Effector memory CD8-positive, alpha-beta T cell (primary cell): ENCODE measurements around the gene OR10H1.
"Not testable (repeated sequence)": the region's sequence is repeated elsewhere in the genome, so short reads cannot be mapped to it uniquely, and the experiment has no call there.

ENCODE experiments used
- ATAC-seq: fragments of 150-1000 bp; cut with Tn5 transposase; replicated peaks from 2 replicates; pipeline ENCODE4 v1.10.0; 2021; ENCODE audit warnings: mild to moderate bottlenecking, moderate library complexity
- DNase-seq, 3 experiments: peaks; one replicate each; pipeline ENCODE4 v3.0.0; 2021
- H3K27ac Mint-ChIP-seq, 2 donors: one replicate each; pipeline ENCODE4 v1.8.0; 2022; ENCODE audit warnings: mild to moderate bottlenecking in 2 of 2, mixed read lengths in 2 of 2, moderate library complexity in 2 of 2
- H3K27me3 Mint-ChIP-seq, 2 donors: one replicate each; pipeline ENCODE4 v1.8.0; 2022; ENCODE audit warnings: mixed read lengths in 2 of 2
- H3K36me3 Mint-ChIP-seq: one replicate; pipeline ENCODE4 v1.8.0; 2022; ENCODE audit warnings: mild to moderate bottlenecking, moderate library complexity, mixed read lengths; ENCODE audit not compliant: insufficient read depth
- H3K4me1 Mint-ChIP-seq, 2 donors: one replicate each; pipeline ENCODE4 v1.8.0; 2022; ENCODE audit warnings: low read depth in 2 of 2, mixed read lengths in 2 of 2
- H3K4me3 Mint-ChIP-seq, 2 donors: one replicate each; pipeline ENCODE4 v1.8.0; 2022; ENCODE audit warnings: mild to moderate bottlenecking in 2 of 2, mixed read lengths in 2 of 2, moderate library complexity in 2 of 2
- H3K9me3 Mint-ChIP-seq, 2 donors: one replicate each; pipeline ENCODE4 v1.8.0; 2022; ENCODE audit warnings: mixed read lengths in 2 of 2

Gene OR10H1

DNA sequence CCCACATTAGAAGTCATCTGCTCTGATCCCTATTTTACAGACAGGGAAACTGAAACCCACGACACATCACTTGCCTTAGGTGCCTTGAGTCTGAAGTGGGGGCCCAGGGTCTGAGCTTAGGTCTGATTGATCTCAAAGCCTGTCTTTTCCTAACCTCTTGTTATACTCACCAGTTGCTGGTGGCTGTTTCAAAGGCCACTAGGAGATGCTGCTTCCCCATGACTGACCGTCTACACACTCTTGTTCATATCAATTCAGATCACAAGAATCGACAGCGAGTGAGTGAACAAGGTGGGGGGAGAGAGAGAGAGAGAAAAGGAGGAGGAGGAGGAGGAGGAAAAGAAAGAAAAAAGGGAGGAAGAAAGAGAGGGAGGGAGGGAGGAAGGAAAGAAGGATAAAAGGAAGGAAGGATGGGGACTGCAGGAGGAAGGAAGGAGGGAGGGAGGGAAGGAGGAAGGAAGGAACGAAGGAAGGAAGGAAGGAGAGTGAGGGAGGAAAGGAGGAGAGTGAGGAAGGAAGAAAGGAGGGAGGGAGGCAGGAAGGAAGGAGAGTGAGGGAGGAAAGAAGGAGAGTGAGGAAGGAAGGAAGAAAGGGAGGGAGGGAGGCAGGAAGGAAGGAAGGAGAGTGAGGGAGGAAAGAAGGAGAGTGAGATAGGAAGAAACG lies 3.3 kb downstream of the OR10H1 start:
- peaks cover 2% of the 10 kb centered on the region for H3K36me3 Mint-ChIP-seq
- ATAC-seq = peak; percentile 59
- H3K9me3 Mint-ChIP-seq = no peaks in the 10 kb centered on the region
- peak overlapping the region; percentile 0 to 68 for H3K27ac Mint-ChIP-seq
- peaks cover 19 to 23% of the 10 kb centered on the region in 2 donors for H3K4me1 Mint-ChIP-seq
- peak overlapping the region in 1 of 2 donors; percentile 58 for H3K4me3 Mint-ChIP-seq
- H3K27me3 Mint-ChIP-seq = peaks cover 23 to 58% of the 10 kb centered on the region in 2 donors
- DNase-seq = peak; percentile 14 to 52 (median 24)

- H3K4me1 Mint-ChIP-seq = peaks cover 19 to 23% of the 10 kb centered on the region in 2 donors
- DNase-seq (no peak), ATAC-seq (no peak)
- H3K27ac Mint-ChIP-seq = no peak overlapping the region
- H3K9me3 Mint-ChIP-seq = no peaks in the 10 kb centered on the region
- H3K4me3 Mint-ChIP-seq = no peak overlapping the region
- H3K36me3 Mint-ChIP-seq = peaks cover 2% of the 10 kb centered on the region
- peaks cover 29 to 65% of the 10 kb centered on the region in 2 donors for H3K27me3 Mint-ChIP-seq
These were observed 4.0 kb downstream of the OR10H1 start for GRCh38 chr19:15811476-15811875.

GRCh38 chr19:15810335-15810734 lies 5.1 kb downstream of the OR10H1 start:
- Mint-ChIP-seq H3K4me1 (peaks cover 19 to 23% of the 10 kb centered on the region in 2 donors), H3K36me3 (peaks cover 2% of the 10 kb centered on the region), H3K9me3 (no peaks in the 10 kb centered on the region), H3K4me3 (no peak overlapping the region), H3K27ac (no peak overlapping the region), H3K27me3 (peaks cover 29 to 66% of the 10 kb centered on the region in 2 donors)
- DNase-seq (no peak), ATAC-seq (no peak)

GRCh38 chr19:15794279-15794678 lies 21.2 kb downstream of the OR10H1 start:
- not testable (repeated sequence) for DNase-seq, H3K4me3 Mint-ChIP-seq, H3K36me3 Mint-ChIP-seq, ATAC-seq, H3K9me3 Mint-ChIP-seq, H3K4me1 Mint-ChIP-seq, H3K27ac Mint-ChIP-seq
- peaks cover 57 to 60% of the 10 kb centered on the region in 2 donors for H3K27me3 Mint-ChIP-seq

DNA sequence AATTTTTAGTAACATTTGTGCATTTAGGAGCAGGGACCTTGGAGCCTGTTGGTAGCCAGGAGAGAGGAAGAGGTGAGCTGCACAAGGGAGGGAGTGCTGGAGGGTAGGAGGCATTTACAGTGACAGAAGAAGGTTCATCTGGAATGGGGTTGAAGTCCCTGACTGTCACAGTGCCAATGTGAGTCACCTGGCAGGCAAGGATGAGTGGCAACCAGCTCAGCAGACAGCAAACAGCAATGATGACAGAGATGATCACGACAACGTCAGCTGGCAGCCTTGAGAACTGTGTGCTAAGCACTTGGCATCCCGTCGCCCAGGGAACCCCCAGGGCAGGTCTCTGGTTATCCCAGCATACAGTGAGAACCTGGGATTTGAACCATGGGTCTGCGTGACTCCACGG lies 25.4 kb downstream of the OR10H1 start:
- H3K36me3 Mint-ChIP-seq = peaks cover 3% of the 10 kb centered on the region
- H3K27ac Mint-ChIP-seq = peak overlapping the region in 1 of 2 donors; percentile 21
- H3K4me1 Mint-ChIP-seq = no peaks in the 10 kb centered on the region
- ATAC-seq (no peak), DNase-seq (no peak)
- peaks cover 52 to 60% of the 10 kb centered on the region in 2 donors for H3K27me3 Mint-ChIP-seq
- H3K9me3 Mint-ChIP-seq = no peaks in the 10 kb centered on the region
- H3K4me3 Mint-ChIP-seq = no peak overlapping the region

GRCh38 chr19:15788594-15789270 lies 26.7 kb downstream of the OR10H1 start:
- H3K27me3 Mint-ChIP-seq = peaks cover 41 to 52% of the 10 kb centered on the region in 2 donors
- H3K4me3 Mint-ChIP-seq = no peak overlapping the region
- DNase-seq (no peak), ATAC-seq (no peak)
- H3K9me3 Mint-ChIP-seq = no peaks in the 10 kb centered on the region
- H3K36me3 Mint-ChIP-seq = peaks cover 3% of the 10 kb centered on the region
- no peak overlapping the region for H3K27ac Mint-ChIP-seq
- H3K4me1 Mint-ChIP-seq = no peaks in the 10 kb centered on the region

DNA sequence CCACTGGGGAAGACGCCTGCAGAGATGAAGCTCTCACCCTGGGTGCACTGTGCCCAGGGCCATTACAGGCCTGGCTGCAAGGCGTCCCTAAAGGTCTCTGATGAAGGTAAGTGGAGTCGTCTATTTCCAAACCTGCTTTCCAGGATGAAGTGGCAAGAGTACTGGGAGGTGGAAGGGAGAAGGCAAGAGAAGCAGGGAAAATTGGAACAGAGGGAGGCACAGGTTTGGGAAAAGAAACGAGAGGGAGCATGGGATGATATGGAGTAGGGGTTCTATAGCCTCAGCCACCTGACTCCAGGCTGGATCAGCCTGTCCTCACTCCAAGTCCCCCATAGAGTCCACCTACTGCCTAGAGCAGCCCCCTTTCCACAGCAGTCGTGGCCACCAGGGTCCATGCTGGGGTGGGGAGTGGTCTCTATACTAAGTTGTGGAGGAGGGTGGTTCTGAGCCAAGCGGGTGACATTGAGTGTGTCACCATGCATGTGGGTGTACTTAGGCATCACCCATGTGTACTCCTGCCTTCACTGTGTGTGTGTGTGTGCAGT lies 27.8 kb downstream of the OR10H1 start, which contains the start of gene OR10H5:
Gene OR10H5, plus strand, starts transcription at position 51 of the 545 bp plus-strand sequence. CDS start 6,388 bp downstream, outside the sequence.
- Mint-ChIP-seq H3K27ac (no peak within 1 kb of the TSS), H3K9me3 (no peaks in the 10 kb centered on the region), H3K27me3 (peaks cover 40 to 51% of the 10 kb centered on the region in 2 donors)

GRCh38 chr19:15782896-15783295 lies 32.6 kb downstream of the OR10H1 start:
- not testable (repeated sequence) for H3K9me3 Mint-ChIP-seq, ATAC-seq, H3K4me3 Mint-ChIP-seq, H3K4me1 Mint-ChIP-seq, H3K36me3 Mint-ChIP-seq, H3K27ac Mint-ChIP-seq, DNase-seq
- H3K27me3 Mint-ChIP-seq = peaks cover 14 to 22% of the 10 kb centered on the region in 2 donors

More for the DNA sequence above, 27.8 kb downstream of the OR10H1 start, which contains the start of gene OR10H5:
- no peaks in the 10 kb centered on the region for H3K4me1 Mint-ChIP-seq
- H3K36me3 Mint-ChIP-seq = peaks cover 3% of the 10 kb centered on the region
- ATAC-seq = no peak
- no peak within 1 kb of the TSS for H3K4me3 Mint-ChIP-seq
- DNase-seq = no peak

DNA sequence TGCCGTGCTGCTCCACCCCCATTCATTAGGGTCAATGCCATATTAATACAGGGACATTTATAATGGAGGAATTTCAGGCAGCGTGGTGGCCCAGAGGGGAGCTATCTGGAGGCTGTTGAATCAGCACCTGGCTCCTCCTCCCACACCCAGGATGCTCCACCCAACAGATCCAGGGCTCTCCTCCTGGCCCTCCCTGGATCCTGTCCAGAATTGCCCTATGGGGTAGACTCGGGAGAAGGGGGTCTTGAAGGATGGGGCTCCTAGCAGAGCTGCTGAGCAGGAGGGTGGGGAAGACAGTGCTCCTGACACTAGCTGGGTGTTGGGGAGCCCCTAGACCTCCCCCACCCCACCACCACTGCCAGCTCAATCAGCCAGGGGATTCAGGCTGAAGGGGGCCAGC lies 33.3 kb downstream of the OR10H1 start:
- H3K27me3 Mint-ChIP-seq = peaks cover 14 to 15% of the 10 kb centered on the region in 2 donors
- no peak overlapping the region for H3K4me3 Mint-ChIP-seq
- H3K27ac Mint-ChIP-seq = no peak overlapping the region
- ATAC-seq = no peak
- peaks cover 0 to 4% of the 10 kb centered on the region in 2 donors for H3K4me1 Mint-ChIP-seq
- no peak for DNase-seq
- H3K36me3 Mint-ChIP-seq = no peaks in the 10 kb centered on the region
- H3K9me3 Mint-ChIP-seq = no peaks in the 10 kb centered on the region

DNA sequence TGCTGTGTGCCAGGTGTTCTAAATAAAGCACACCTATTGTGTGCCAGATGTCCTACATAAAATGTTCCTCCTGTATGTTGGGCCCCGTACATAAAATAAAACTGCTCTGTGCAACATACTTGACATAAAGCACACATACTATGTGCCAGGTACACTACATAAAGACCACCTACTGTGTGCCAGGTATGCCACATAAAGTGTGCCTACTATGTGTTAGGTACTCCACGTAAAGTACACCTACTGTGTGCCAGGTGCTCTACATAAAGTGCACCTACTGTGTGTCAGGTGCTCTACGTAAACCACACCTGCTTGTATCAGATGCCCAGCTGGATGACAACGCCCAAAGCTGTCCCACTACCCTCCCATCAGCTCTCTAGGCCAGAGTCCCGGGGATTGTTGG lies 33.8 kb downstream of the OR10H1 start:
- H3K4me1 Mint-ChIP-seq = peaks cover 0 to 4% of the 10 kb centered on the region in 2 donors
- H3K27me3 Mint-ChIP-seq = peaks cover 14% of the 10 kb centered on the region in 2 donors
- ATAC-seq (no peak), DNase-seq (no peak)
- no peaks in the 10 kb centered on the region for H3K9me3 Mint-ChIP-seq
- H3K27ac Mint-ChIP-seq = no peak overlapping the region
- H3K4me3 Mint-ChIP-seq = no peak overlapping the region
- H3K36me3 Mint-ChIP-seq = no peaks in the 10 kb centered on the region

DNA sequence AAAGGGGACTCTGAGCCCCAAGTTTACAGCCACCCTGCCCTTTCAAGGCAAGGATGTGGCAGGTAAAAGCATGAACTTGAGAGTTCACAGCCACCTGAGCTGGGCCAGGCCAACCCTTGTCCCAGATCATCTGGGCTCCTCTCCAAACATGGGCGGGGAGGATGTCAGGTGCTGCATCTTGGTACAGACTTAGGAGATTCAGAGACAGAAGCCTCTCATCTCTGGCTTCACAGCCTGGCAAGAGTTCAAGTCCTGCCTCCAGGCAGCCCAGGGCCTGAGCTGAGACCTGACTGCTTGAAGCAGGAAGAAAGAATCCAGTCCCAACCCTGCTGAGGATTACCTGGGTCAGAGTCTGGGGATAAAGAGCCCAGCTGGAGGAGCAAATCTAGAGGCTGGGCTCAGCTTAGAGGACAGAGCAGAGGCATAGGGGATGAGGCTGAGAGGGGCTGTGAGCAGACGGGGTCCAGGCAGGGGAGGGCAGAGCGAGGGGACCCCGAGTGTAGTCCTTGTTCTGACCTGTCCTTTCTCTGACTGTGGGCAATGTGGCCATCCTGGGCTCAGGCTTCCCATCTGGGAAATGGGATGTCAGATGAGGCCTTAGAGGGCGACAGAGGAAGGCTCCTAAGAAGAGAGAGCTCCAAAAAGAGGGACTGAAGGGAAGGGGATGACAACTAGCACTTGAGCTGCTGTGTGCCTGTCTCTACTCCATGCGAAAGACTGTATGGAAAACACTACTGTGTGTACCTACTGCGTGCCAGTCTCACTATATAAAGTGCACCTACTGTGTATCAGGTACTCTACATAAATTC lies 34.6 kb downstream of the OR10H1 start:
- Mint-ChIP-seq H3K4me1 (peaks cover 0 to 4% of the 10 kb centered on the region in 2 donors), H3K27me3 (peaks cover 19 to 21% of the 10 kb centered on the region in 2 donors)

GRCh38 chr19:15779756-15780476 lies 35.5 kb downstream of the OR10H1 start:
- Mint-ChIP-seq H3K4me3 (no peak overlapping the region), H3K27ac (peak overlapping the region in 1 of 2 donors; percentile 62), H3K27me3 (peaks cover 28 to 30% of the 10 kb centered on the region in 2 donors), H3K4me1 (peaks cover 0 to 4% of the 10 kb centered on the region in 2 donors), H3K9me3 (no peaks in the 10 kb centered on the region), H3K36me3 (no peaks in the 10 kb centered on the region)
- DNase-seq (no peak), ATAC-seq (no peak)

More for the DNA sequence above, 34.6 kb downstream of the OR10H1 start:
- no peaks in the 10 kb centered on the region for H3K36me3 Mint-ChIP-seq
- DNase-seq (no peak), ATAC-seq (no peak)
- H3K9me3 Mint-ChIP-seq = no peaks in the 10 kb centered on the region
- H3K4me3 Mint-ChIP-seq = no peak overlapping the region
- peak overlapping the region in 1 of 2 donors; percentile 57 for H3K27ac Mint-ChIP-seq
